ENCODE data around the gene FCMR. TPM values are rescaled to one million over a fixed set of nuclear protein-coding genes. Genes with fewer than 3 reads are reported as not detected.

FCMR gene
- total and polyA plus RNA-seq, 4 donors, result 0.70 to 3.6 (median 1.7) TPM

DNA sequence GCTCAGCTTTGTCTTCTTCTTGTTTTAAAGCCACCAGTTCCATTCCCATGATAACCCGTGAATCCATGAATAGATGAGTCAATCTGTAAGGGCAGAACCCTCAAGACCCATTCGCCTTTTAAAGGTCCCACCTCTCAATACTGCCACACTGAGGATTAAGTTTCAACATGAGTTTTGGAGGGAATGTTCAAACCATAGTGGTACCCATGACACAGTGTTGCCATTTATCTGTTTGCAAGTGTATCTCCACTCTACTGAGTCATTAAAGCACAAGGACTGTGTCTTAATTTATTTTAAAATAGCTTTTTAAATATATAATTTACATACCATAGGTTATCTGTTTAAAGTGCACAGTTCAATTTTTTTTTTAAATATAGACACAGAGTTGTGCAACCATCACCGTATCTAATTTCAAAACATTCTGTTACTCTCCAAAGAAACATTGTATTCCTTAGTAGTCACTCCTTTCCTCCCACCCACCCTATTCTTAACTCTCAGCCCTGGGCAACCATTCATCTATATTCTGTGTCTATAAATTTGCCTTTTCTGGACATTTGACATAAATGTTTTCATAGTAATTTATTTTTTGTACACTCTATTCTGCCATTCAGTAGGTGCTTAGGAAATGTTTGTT lies 29.3 kb downstream of the FCMR start:
- WGBS, result 70% methylated on average over 3 of the region's 3 CpGs
- no peak overlapping the region for H3K4me3 ChIP-seq (ENCODE audit: low read depth in 1 of 3, low read length in 3 of 3)
- no peak for DNase-seq (ENCODE audit: low spot score)
- no peaks in the 10 kb centered on the region for H3K36me3 ChIP-seq (ENCODE audit: control insufficient read depth in 4 of 4, insufficient read depth in 3 of 4, low read depth in 1 of 4, low read length in 3 of 4)
- TF ChIP-seq JUND (IDR thresholded peaks at IDR 0.05), result no peak
- TF ChIP-seq, protein P1, sequence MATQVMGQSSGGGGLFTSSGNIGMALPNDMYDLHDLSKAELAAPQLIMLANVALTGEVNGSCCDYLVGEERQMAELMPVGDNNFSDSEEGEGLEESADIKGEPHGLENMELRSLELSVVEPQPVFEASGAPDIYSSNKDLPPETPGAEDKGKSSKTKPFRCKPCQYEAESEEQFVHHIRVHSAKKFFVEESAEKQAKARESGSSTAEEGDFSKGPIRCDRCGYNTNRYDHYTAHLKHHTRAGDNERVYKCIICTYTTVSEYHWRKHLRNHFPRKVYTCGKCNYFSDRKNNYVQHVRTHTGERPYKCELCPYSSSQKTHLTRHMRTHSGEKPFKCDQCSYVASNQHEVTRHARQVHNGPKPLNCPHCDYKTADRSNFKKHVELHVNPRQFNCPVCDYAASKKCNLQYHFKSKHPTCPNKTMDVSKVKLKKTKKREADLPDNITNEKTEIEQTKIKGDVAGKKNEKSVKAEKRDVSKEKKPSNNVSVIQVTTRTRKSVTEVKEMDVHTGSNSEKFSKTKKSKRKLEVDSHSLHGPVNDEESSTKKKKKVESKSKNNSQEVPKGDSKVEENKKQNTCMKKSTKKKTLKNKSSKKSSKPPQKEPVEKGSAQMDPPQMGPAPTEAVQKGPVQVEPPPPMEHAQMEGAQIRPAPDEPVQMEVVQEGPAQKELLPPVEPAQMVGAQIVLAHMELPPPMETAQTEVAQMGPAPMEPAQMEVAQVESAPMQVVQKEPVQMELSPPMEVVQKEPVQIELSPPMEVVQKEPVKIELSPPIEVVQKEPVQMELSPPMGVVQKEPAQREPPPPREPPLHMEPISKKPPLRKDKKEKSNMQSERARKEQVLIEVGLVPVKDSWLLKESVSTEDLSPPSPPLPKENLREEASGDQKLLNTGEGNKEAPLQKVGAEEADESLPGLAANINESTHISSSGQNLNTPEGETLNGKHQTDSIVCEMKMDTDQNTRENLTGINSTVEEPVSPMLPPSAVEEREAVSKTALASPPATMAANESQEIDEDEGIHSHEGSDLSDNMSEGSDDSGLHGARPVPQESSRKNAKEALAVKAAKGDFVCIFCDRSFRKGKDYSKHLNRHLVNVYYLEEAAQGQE (IDR thresholded peaks at IDR 0.05), result no peak
- no peak for TF ChIP-seq CTCF (IDR thresholded peaks at IDR 0.05; ENCODE audit: low read depth, low read length, missing input control)
- TF ChIP-seq TAF1 (conservative IDR thresholded peaks at IDR 0.05), result no peak
- H3K9me3 ChIP-seq (ENCODE audit: control insufficient read depth in 4 of 4, low read length in 3 of 4), result no peaks in the 10 kb centered on the region
- no peak overlapping the region for H3K9ac ChIP-seq (ENCODE audit: low read depth in 1 of 2, low read length in 2 of 2)
- H3K4me1 ChIP-seq (ENCODE audit: control insufficient read depth in 4 of 4, insufficient read depth in 4 of 4, low read length in 3 of 4), result peaks cover 4 to 17% (median 12%) of the 10 kb centered on the region in 4 donors
- H3K27ac ChIP-seq (ENCODE audit: low read depth in 1 of 2, low read length in 2 of 2), result no peak overlapping the region
- H3K27me3 ChIP-seq (ENCODE audit: control insufficient read depth in 4 of 4, insufficient read depth in 4 of 4, low read length in 3 of 4), result no peaks in the 10 kb centered on the region

GRCh38 chr1:206891412-206891811 lies 30.3 kb downstream of the FCMR start:
- Histone ChIP-seq H3K9ac (ENCODE audit: low read depth in 1 of 2, low read length in 2 of 2) (no peak overlapping the region), H3K27me3 (ENCODE audit: control insufficient read depth in 4 of 4, insufficient read depth in 4 of 4, low read length in 3 of 4) (no peaks in the 10 kb centered on the region), H3K27ac (ENCODE audit: low read depth in 1 of 2, low read length in 2 of 2) (no peak overlapping the region), H3K36me3 (ENCODE audit: control insufficient read depth in 4 of 4, insufficient read depth in 3 of 4, low read depth in 1 of 4, low read length in 3 of 4) (no peaks in the 10 kb centered on the region), H3K9me3 (ENCODE audit: control insufficient read depth in 4 of 4, low read length in 3 of 4) (no peaks in the 10 kb centered on the region), H3K4me3 (ENCODE audit: low read depth in 1 of 3, low read length in 3 of 3) (no peak overlapping the region), H3K4me1 (ENCODE audit: control insufficient read depth in 4 of 4, insufficient read depth in 4 of 4, low read length in 3 of 4) (peaks cover 4 to 17% (median 12%) of the 10 kb centered on the region in 4 donors)
- TF ChIP-seq RAD21 (IDR thresholded peaks at IDR 0.05) (no peak), SP1 (IDR thresholded peaks at IDR 0.05) (no peak)
- TF ChIP-seq, protein P2, sequence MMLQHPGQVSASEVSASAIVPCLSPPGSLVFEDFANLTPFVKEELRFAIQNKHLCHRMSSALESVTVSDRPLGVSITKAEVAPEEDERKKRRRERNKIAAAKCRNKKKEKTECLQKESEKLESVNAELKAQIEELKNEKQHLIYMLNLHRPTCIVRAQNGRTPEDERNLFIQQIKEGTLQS (IDR thresholded peaks at IDR 0.05), result no peak
- 67% methylated on average over 1 of the region's 1 CpG for WGBS
- no peak for DNase-seq (ENCODE audit: low spot score)

- H3K27ac ChIP-seq (ENCODE audit: low read depth in 1 of 2, low read length in 2 of 2), result peak overlapping the region; percentile 38 to 77
- H3K9me3 ChIP-seq (ENCODE audit: control insufficient read depth in 4 of 4, low read length in 3 of 4), result no peaks in the 10 kb centered on the region
- H3K36me3 ChIP-seq (ENCODE audit: control insufficient read depth in 4 of 4, insufficient read depth in 3 of 4, low read depth in 1 of 4, low read length in 3 of 4), result no peaks in the 10 kb centered on the region
- no peak overlapping the region for H3K9ac ChIP-seq (ENCODE audit: low read depth in 1 of 2, low read length in 2 of 2)
- no peak for DNase-seq (ENCODE audit: low spot score)
- TF ChIP-seq JUND (IDR thresholded peaks at IDR 0.05) (no peak), FOXA1 (IDR thresholded peaks at IDR 0.05) (no peak), HNF4A (conservative IDR thresholded peaks at IDR 0.05) (peak in 1 of 2 donors; percentile 20), RXRA (IDR thresholded peaks at IDR 0.05) (peak in 1 of 2 donors; percentile 39)
- TF ChIP-seq, protein P3, sequence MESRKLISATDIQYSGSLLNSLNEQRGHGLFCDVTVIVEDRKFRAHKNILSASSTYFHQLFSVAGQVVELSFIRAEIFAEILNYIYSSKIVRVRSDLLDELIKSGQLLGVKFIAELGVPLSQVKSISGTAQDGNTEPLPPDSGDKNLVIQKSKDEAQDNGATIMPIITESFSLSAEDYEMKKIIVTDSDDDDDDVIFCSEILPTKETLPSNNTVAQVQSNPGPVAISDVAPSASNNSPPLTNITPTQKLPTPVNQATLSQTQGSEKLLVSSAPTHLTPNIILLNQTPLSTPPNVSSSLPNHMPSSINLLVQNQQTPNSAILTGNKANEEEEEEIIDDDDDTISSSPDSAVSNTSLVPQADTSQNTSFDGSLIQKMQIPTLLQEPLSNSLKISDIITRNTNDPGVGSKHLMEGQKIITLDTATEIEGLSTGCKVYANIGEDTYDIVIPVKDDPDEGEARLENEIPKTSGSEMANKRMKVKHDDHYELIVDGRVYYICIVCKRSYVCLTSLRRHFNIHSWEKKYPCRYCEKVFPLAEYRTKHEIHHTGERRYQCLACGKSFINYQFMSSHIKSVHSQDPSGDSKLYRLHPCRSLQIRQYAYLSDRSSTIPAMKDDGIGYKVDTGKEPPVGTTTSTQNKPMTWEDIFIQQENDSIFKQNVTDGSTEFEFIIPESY (IDR thresholded peaks at IDR 0.05), result peak; percentile 41
- peaks cover 4 to 12% (median 12%) of the 10 kb centered on the region in 4 donors for H3K4me1 ChIP-seq (ENCODE audit: control insufficient read depth in 4 of 4, insufficient read depth in 4 of 4, low read length in 3 of 4)
- no peaks in the 10 kb centered on the region for H3K27me3 ChIP-seq (ENCODE audit: control insufficient read depth in 4 of 4, insufficient read depth in 4 of 4, low read length in 3 of 4)
- H3K4me3 ChIP-seq (ENCODE audit: low read depth in 1 of 3, low read length in 3 of 3), result no peak overlapping the region
- 41% methylated on average over 15 of the region's 15 CpGs for WGBS
These were observed 31.3 kb downstream of the FCMR start for GRCh38 chr1:206890125-206891060.

Data from liver (tissue), 9 donors.